HepG2 (cell line): Measurements from ENCODE around the gene BLMH. TPM values are rescaled to one million over a fixed set of nuclear protein-coding genes. Genes with fewer than 3 reads are reported as not detected.

Experiments used
- ATAC-seq: fragments of 200-7000 bp; cut with Tn5 transposase; 3 replicates; pipeline ENCODE4 v1.9.1; 2020; ENCODE audit warnings: mild to moderate bottlenecking, moderate library complexity
- BruUV-seq: library from RNA; stranded (reverse); fragments of 400-500 nt; replicated peaks from 2 replicates; lab custom pipeline; 2021; lab: Mats Ljungman, UMichigan
- CTCF ChIA-PET: fragments of 300-600 bp; formaldehyde crosslinking; extraction: SDS; loops from one replicate; lab custom pipeline; 2021; ENCODE audit warnings: low total read pairs, inconsistent platforms, low intra/inter-chr PET ratio; lab: Yijun Ruan, JAX
- POLR2A ChIA-PET: fragments of 350-600 bp; sonication (Branson Sonifier 250); formaldehyde crosslinking; loops from one replicate; lab custom pipeline; 2020; ENCODE audit warnings: antibody characterized with exemption, inconsistent platforms; lab: Yijun Ruan, JAX
- DNase-seq: peaks from one replicate; pipeline ENCODE4 v3.0.0-alpha.2; 2015; ENCODE audit warnings: low spot score
- FAIRE-seq: peaks from 3 replicates; lab custom pipeline; 2011; peaks lifted over from hg19 to GRCh38; lab: Jason Lieb, UNC
- H2AFZ ChIP-seq: one replicate; pipeline ENCODE4 v1.6.1; 2011; ENCODE audit warnings: low read length, inconsistent platforms
- H3K27ac ChIP-seq: fragments of 300-600 bp; 3 replicates; pipeline ENCODE4 v1.8.0; 2011; ENCODE audit warnings: mixed run types, mild to moderate bottlenecking, mixed read lengths, low read length, inconsistent platforms; ENCODE audit not compliant: insufficient read depth; ENCODE audit errors: extremely low read length
- H3K27me3 ChIP-seq, 2 experiments: fragments of 200-600 bp in 1 of 2; 2 replicates in 1 of 2; 3 replicates in 1 of 2; pipeline versions ENCODE4 v1.6.0 to v1.8.0; 2011; ENCODE audit warnings: low read length in 2 of 2, mild to moderate bottlenecking in 2 of 2, moderate library complexity in 2 of 2, inconsistent platforms in 1 of 2; ENCODE audit not compliant: insufficient read depth in 2 of 2, control insufficient read depth in 1 of 2
- H3K36me3 ChIP-seq, 2 experiments: fragments of 200-600 bp in 1 of 2; replicated peaks in 1 of 2; 2 replicates in 1 of 2; 3 replicates in 1 of 2; pipeline versions ENCODE4 v1.5.1 to v1.8.0; 2011; ENCODE audit warnings: low read length in 2 of 2, inconsistent platforms in 1 of 2; ENCODE audit not compliant: insufficient read depth in 2 of 2, control insufficient read depth in 1 of 2
- H3K4me1 ChIP-seq: 2 replicates; pipeline ENCODE4 v1.5.1; 2012; ENCODE audit warnings: low read length, inconsistent platforms; ENCODE audit not compliant: insufficient read depth
- H3K4me2 ChIP-seq: 2 replicates; pipeline ENCODE4 v1.6.0; 2011; ENCODE audit warnings: low read depth, low read length, inconsistent platforms
- H3K4me3 ChIP-seq, 3 experiments: fragments of 200-600 bp in 1 of 3; sonication (generic), shearing (Covaris generic) in 1 of 3; replicated peaks in 1 of 3; 2 replicates each; pipeline ENCODE4 v1.5.1; 2011 to 2016; ENCODE audit warnings: low read length in 3 of 3, inconsistent platforms in 2 of 3, low read depth in 2 of 3, mild to moderate bottlenecking in 2 of 3, control low read depth in 1 of 3, mixed read lengths in 1 of 3; ENCODE audit not compliant: insufficient read depth in 1 of 3
- H3K79me2 ChIP-seq: one replicate; pipeline ENCODE4 v1.6.1; 2011; ENCODE audit warnings: low read length, inconsistent platforms; ENCODE audit not compliant: insufficient read depth
- H3K9ac ChIP-seq: 2 replicates; pipeline ENCODE4 v1.6.0; 2011; ENCODE audit warnings: mild to moderate bottlenecking, low read depth, low read length, inconsistent platforms; ENCODE audit not compliant: insufficient read depth
- H3K9me3 ChIP-seq: 2 replicates; pipeline ENCODE4 v1.5.1; 2012; ENCODE audit warnings: mild to moderate bottlenecking, low read length
- H4K20me1 ChIP-seq: 2 replicates; pipeline ENCODE4 v1.6.0; 2011; ENCODE audit warnings: inconsistent platforms, mild to moderate bottlenecking, low read length, moderate library complexity; ENCODE audit not compliant: insufficient read depth
- CHD4 ChIP-seq: fragments of 200-600 bp; sonication (generic); IDR thresholded peaks from 2 replicates; pipeline ENCODE4 v1.7.0; 2017; ENCODE audit warnings: mild to moderate bottlenecking, low read length, borderline replicate concordance
- HNRNPLL ChIP-seq: fragments of 200-400 bp; formaldehyde crosslinking; IDR thresholded peaks from 2 replicates; pipeline ENCODE4 v1.6.1; 2017; ENCODE audit warnings: mild to moderate bottlenecking, low read depth, low read length; ENCODE audit not compliant: poor library complexity, severe bottlenecking
- KLF6 ChIP-seq: IDR thresholded peaks from 2 replicates; pipeline ENCODE4 v1.8.0; 2016; ENCODE audit warnings: missing biosample characterization, missing genetic modification reagents
- MBNL3 ChIP-seq: fragments of 250-450 bp; sonication (Bioruptor Pico); conservative IDR thresholded peaks from 2 replicates; pipeline ENCODE4 v1.8.0; 2022; ENCODE audit warnings: mild to moderate bottlenecking, inconsistent platforms
- MXI1 ChIP-seq: IDR thresholded peaks from 3 replicates; pipeline ENCODE4 v1.6.1; 2012; ENCODE audit warnings: low read depth, low read length, inconsistent platforms, borderline replicate concordance
- RBFOX2 ChIP-seq: fragments of 200-400 bp; formaldehyde crosslinking; IDR thresholded peaks from 2 replicates; pipeline ENCODE4 v1.6.1; 2017; ENCODE audit warnings: low read depth, mild to moderate bottlenecking, low read length
- TEAD3 ChIP-seq: optimal IDR thresholded peaks from 2 replicates; pipeline ENCODE3; 2016; ENCODE audit warnings: borderline replicate concordance
- ZSCAN20 ChIP-seq: sonication (generic); formaldehyde crosslinking; IDR thresholded peaks from 2 replicates; pipeline ENCODE4 v1.4.0; 2020; ENCODE audit warnings: missing genetic modification reagents, mild to moderate bottlenecking, borderline replicate concordance
- WGBS: methylation state at CpG from one replicate; pipeline ENCODE4 v1.1.6; 2017; ENCODE audit warnings: low lambda C conversion rate; 5-methylcytosine and 5-hydroxymethylcytosine counted together
- in situ Hi-C: cut with HindIII; loops from 2 replicates; pipeline ENCODE4 v1.10.0; 2017; ENCODE audit warnings: low pct_unique_long_range_greater_than_20kb; ENCODE audit not compliant: extremely low pct_ligation_motif_present
- intact Hi-C: fragments of 100-400 bp; cut with micrococcal nuclease; formaldehyde crosslinking; loops from one replicate; pipeline ENCODE4 v1.10.0; 2022; ENCODE audit not compliant: unreplicated experiment
- polyA plus RNA-seq, 8 experiments: library from polyadenylated mRNA; depleted of rRNA in 3 of 8; stranded (reverse) in 7 of 8; unstranded in 1 of 8; fragments of >200 nt; fragmentation: Illumina TruSeq in 4 of 8; extraction: Trizol in 4 of 8; gene quantifications; 2 replicates each; pipeline versions ENCODE4 v1.2.1 to v1.2.3, GENCODE V29; 2011 to 2016; ENCODE audit warnings: low read depth in 4 of 8, missing spikeins in 1 of 8, mixed read lengths in 1 of 8; ENCODE audit not compliant: insufficient read depth in 1 of 8
- total RNA-seq, 5 experiments: library from RNA; depleted of rRNA; stranded (reverse); fragments of >200 nt; fragmentation: Illumina TruSeq; extraction: Trizol; gene quantifications; 2 replicates each; pipeline ENCODE4 v1.2.3, GENCODE V29; 2016; ENCODE audit warnings: low read depth in 1 of 5
- TF ChIP-seq, protein P1 (sequence below): conservative IDR thresholded peaks from 2 replicates; pipeline ENCODE4 v1.6.1; 2018; ENCODE audit warnings: missing genetic modification reagents
- TF ChIP-seq, protein P2 (sequence below): sonication (generic); formaldehyde crosslinking; IDR thresholded peaks from 2 replicates; pipeline ENCODE4 v1.4.0; 2020; ENCODE audit warnings: missing genetic modification reagents
- TF ChIP-seq, protein P3 (sequence below): sonication (generic); formaldehyde crosslinking; IDR thresholded peaks from 2 replicates; pipeline ENCODE4 v1.5.0; 2020; ENCODE audit warnings: mild to moderate bottlenecking, missing genetic modification reagents

BLMH gene
- total and polyA plus RNA-seq, 2 of the 13 experiments (the other 11 are each of a cell fraction or from before 2014, with no cell fraction given) = 12.1 to 41.0 TPM

DNA sequence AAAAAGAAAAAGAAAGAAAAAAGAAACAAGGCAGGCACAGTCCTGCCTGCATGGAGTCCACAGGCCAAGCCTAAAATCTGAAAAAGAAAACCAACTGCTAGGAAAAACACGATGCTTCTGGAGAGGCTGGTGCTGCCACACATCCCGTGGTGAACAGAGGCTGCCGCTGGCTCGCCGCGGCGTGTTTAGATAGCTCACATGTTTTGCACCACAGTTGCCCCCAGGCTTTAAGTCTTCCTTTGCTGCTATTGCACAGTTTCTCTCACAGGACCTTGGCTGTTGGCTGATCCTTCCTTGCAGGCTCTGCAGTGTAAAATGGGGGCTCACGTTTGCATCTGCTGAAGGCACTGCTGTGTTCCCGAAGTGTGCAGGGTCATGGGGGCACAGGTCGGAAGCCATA is 64.9 kb downstream of the BLMH start (continued):
- TF ChIP-seq, protein P1, sequence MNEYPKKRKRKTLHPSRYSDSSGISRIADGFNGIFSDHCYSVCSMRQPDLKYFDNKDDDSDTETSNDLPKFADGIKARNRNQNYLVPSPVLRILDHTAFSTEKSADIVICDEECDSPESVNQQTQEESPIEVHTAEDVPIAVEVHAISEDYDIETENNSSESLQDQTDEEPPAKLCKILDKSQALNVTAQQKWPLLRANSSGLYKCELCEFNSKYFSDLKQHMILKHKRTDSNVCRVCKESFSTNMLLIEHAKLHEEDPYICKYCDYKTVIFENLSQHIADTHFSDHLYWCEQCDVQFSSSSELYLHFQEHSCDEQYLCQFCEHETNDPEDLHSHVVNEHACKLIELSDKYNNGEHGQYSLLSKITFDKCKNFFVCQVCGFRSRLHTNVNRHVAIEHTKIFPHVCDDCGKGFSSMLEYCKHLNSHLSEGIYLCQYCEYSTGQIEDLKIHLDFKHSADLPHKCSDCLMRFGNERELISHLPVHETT (CRISPR knock-in tag) = 0 out of 2 replicates have a peak, but pooled peaks have one; percentile 18
- TF ChIP-seq MBNL3 (CRISPR knock-in tag) (no peak), RBFOX2 (0 out of 2 replicates have a peak, but pooled peaks have one; percentile 30), HNRNPLL (no peak), MXI1 (peak; percentile 30; the same call in 1 of the 3 replicates), TEAD3 (CRISPR knock-in tag) (peak; percentile 30)
- TF ChIP-seq, protein P2, sequence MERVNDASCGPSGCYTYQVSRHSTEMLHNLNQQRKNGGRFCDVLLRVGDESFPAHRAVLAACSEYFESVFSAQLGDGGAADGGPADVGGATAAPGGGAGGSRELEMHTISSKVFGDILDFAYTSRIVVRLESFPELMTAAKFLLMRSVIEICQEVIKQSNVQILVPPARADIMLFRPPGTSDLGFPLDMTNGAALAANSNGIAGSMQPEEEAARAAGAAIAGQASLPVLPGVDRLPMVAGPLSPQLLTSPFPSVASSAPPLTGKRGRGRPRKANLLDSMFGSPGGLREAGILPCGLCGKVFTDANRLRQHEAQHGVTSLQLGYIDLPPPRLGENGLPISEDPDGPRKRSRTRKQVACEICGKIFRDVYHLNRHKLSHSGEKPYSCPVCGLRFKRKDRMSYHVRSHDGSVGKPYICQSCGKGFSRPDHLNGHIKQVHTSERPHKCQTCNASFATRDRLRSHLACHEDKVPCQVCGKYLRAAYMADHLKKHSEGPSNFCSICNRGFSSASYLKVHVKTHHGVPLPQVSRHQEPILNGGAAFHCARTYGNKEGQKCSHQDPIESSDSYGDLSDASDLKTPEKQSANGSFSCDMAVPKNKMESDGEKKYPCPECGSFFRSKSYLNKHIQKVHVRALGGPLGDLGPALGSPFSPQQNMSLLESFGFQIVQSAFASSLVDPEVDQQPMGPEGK = peak; percentile 54

DNA sequence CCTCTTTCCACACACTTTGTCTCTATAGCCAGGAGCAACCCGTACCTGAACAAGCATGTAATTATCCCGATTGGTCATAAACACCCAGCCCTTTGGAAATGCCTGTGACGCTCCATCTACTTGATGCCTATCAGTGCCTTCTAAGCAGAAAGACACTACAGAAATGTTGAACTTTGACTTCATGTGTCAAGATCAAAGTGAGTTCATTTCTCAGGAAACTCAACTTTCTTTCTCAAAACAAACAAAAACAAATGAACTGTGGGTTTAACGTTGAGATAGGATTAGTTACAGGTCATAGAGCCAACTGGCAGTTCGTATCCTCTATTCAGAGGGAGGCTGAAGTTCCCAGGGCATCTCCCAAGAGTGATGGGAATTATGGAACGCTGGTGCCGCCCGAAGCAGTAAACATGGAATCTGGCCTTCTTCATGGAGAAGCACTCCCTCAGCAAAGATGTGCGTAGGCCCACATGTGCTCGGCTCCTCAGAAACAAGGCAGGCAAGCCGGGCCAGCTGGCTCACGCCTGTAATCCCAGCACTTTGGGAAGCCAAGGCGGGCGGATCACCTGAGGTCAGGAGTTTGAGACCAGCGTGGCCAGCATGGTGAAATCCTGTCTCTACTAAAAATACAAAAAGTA is 65.7 kb downstream of the BLMH start:
- H3K9ac ChIP-seq = peak overlapping the region; percentile 60
- peak; percentile 76 for ATAC-seq
- DNase-seq = peak; percentile 96
- H3K9me3 ChIP-seq = no peaks in the 10 kb centered on the region
- no peaks in the 10 kb centered on the region for H4K20me1 ChIP-seq
- POLR2A ChIA-PET = interaction anchor here (1.0 to 2.7 kb wide), 11 partner anchors 9 to 119 kb away, joined by 3 to 9 read pairs (median 5); partner anchors contain the start of gene SLC6A4
- CTCF ChIA-PET = no interaction called here
- H2AFZ ChIP-seq = peak overlapping the region; percentile 62
- peak overlapping the region; percentile 89 for H3K27ac ChIP-seq
- H3K4me1 ChIP-seq = peaks cover 89% of the 10 kb centered on the region
- peak overlapping the region; percentile 34 to 69 (median 61) for H3K4me3 ChIP-seq
- H3K79me2 ChIP-seq = no peaks in the 10 kb centered on the region
- in situ Hi-C loops (no loop called here), intact Hi-C loops (loop anchor here (10.0 kb wide), 1 partner anchor 51 kb away; no protein-coding TSS in a partner anchor)
- H3K36me3 ChIP-seq = no peaks in the 10 kb centered on the region
- 2% methylated on average over 12 of the region's 15 CpGs for WGBS
- peak overlapping the region; percentile 79 for H3K4me2 ChIP-seq
- no TSS peak for BruUV-seq
- no peaks in the 10 kb centered on the region for H3K27me3 ChIP-seq
- FAIRE-seq = peak; percentile 90
- TF ChIP-seq ZSCAN20 = no peak
- no peak for TF ChIP-seq KLF6
- TF ChIP-seq CHD4 = no peak
- TF ChIP-seq, protein P3, sequence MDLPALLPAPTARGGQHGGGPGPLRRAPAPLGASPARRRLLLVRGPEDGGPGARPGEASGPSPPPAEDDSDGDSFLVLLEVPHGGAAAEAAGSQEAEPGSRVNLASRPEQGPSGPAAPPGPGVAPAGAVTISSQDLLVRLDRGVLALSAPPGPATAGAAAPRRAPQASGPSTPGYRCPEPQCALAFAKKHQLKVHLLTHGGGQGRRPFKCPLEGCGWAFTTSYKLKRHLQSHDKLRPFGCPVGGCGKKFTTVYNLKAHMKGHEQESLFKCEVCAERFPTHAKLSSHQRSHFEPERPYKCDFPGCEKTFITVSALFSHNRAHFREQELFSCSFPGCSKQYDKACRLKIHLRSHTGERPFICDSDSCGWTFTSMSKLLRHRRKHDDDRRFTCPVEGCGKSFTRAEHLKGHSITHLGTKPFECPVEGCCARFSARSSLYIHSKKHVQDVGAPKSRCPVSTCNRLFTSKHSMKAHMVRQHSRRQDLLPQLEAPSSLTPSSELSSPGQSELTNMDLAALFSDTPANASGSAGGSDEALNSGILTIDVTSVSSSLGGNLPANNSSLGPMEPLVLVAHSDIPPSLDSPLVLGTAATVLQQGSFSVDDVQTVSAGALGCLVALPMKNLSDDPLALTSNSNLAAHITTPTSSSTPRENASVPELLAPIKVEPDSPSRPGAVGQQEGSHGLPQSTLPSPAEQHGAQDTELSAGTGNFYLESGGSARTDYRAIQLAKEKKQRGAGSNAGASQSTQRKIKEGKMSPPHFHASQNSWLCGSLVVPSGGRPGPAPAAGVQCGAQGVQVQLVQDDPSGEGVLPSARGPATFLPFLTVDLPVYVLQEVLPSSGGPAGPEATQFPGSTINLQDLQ (CRISPR knock-in tag) = no peak; the same call in 1 of the 2 replicates
